Retina (tissue), 1 donor: ENCODE data around the gene ABHD2.
"Not testable (repeated sequence)": the region's sequence is repeated elsewhere in the genome, so short reads cannot be mapped to it uniquely, and the experiment has no call there.

ENCODE experiments used
- DNase-seq: peaks from one replicate; pipeline ENCODE4 v3.0.0-alpha.2; 2016

Gene ABHD2

DNA sequence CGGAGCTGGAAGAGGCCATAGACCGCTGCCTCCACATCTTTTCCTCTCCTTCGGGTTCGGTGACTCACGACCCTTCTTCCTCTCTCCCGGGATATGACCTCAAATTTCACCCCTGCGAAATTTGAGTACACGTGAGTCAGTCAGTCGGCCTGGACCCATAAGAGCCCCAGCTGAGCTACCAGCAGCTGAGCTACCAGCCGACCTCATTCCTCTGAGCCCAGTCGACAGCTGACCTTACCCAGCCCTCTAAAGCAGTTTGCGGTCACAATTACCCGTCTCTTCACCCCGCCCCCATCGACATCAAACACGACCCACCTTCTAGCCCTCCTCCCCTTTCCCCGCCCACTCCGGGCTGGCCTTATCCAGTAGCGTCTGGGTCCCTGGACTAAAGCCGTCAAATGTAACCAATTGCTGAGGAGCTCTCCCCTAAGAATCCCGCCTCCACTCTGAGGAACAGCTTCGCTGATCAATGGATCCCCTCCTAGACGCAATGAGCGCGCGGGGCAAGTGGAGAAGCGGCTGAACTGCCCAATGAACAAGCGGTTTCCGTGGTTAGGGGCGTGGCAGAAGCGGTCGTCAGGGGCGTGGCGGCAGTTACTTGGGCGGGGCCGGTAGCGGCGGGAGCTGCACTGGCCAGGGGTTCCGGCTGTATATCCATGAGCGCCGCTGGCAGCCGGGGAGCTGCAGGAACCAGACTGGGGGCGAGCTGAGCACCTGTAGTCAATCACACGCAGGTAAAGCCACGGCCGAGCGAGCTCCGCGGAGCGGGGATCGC is at the start of gene ABHD2:
Gene ABHD2 (plus strand): TSS at position 627 of the 775 bp plus-strand sequence. CDS start 27,872 bp downstream, outside the sequence.
- DNase-seq = peak; percentile 98

DNA sequence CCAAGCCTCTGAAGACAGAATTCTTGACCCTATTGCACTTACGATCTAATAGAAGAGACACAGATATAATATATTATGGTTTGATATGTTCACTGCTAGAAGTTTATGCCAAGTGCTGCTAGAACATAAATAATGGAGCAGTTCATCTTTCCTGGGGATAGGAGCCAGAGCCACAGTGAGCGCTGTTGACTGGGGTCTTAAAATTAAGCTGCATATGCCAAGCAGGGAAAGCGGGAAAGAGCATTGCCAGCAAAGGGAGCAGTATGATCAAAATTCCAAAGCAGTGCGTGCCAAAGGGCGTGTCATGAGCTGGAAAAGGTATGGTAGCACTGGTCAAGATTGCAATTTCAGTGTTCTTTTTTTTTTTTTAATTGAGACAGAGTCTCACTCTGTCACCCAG is 49.1 kb upstream of the ABHD2 start:
- DNase-seq = no peak

DNA sequence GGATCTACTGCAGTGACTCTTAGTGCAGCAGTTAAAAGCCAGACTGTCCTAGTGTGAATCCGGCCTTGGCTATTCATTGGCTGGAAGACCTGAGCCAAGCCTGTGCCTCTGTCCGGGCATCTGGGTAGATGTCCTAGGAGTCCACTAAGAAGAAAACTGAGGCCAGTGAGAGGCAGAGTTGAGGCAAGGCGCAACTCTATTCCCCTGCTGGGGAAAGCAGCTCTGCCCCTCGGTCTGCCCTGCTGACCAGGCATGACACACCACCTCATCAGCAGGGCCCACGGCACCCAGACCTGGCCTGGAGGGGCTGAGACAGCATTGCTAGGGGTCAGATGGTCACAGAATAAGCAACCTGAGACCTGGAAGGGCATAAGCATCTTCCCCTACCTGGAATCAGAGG is 46.7 kb upstream of the ABHD2 start:
- DNase-seq = no peak

DNA sequence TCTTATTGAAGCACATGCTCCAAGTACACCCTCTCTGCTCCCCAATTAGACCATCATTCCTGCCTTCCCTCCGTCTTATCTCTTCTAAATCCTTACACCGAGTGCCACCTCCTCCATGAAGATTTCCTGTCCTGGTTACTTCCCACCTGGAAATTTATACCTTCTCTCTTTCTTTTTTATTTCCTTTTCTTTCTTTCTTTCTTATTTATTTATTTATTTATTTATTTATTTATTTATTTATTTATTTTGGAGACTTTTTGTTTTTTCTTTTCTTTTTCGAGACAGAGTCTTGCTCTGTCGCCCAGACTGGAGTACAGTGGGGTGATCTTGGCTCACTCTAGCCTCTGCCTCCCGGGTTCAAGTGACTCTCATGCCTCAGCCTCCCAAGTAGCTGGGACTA is 45.9 kb upstream of the ABHD2 start:
- DNase-seq = no peak

DNA sequence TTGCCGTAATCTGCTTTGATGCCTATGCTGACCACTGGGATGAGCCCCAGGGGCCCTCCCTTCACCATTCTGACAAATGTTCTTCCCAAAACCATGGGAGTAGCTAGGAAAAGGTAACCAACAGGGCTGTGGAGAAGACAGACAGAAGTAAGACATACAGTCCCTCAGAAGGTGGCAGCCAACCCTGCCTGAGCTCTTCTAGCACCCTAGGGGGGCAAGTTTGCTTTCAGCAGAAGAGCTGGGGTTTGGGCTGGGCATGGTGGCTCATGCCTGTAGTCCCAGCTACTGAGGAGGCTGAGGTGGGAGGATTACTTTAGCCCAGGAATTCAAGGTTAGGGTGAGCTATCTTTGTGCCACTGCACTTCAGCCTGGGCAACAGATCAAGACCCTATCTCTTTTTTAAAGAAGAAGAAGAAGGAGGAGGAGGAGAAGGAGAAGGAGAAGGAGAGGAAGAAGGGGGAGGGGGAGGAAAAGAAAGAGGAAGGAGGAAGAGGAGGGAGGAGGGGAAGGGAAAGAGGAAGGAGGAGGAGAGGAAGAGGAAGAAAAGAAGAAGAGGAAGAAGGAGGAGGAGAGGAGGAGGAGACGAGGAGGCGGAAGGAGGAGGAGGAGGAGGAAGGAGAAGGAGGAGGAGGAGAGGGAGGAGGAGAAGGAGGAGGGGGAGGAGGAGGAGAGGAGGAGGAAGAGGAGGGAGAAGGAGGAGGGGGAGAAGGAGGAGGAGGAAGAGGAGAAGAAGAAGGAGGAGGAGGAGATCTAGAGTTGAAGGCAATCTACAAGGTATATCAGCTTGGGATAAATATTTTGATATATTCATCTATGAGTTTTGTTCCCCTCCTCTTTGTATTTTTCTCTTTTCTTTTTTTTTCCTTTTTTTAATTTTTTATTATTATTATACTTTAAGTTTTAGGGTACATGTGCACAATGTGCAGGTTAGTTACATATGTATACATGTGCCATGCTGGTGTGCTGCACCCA is 44.9 kb upstream of the ABHD2 start:
- DNase-seq = no peak

DNA sequence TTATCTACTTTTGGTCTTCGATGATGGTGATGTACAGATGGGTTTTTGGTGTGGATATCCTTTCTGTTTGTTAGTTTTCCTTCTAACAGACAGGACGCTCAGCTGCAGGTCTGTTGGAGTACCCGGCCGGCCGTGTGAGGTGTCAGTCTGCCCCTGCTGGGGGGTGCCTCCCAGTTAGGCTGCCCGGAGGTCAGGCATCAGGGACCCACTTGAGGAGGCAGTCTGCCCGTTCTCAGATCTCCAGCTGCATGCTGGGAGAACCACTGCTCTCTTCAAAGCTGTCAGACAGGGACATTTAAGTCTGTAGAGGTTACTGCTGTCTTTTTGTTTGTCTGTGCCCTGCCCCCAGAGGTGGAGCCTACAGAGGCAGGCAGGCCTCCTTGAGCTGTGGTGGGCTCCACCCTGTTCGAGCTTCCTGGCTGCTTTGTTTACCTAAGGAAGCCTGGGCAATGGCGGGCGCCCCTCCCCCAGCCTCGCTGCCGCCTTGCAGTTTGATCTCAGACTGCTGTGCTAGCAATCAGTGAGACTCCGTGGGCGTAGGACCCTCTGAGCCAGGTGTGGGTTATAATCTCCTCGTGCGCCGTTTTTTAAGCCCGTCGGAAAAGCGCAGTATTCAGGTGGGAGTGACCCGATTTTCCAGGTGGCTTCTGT is 39.1 kb upstream of the ABHD2 start:
- not testable (repeated sequence) for DNase-seq

DNA sequence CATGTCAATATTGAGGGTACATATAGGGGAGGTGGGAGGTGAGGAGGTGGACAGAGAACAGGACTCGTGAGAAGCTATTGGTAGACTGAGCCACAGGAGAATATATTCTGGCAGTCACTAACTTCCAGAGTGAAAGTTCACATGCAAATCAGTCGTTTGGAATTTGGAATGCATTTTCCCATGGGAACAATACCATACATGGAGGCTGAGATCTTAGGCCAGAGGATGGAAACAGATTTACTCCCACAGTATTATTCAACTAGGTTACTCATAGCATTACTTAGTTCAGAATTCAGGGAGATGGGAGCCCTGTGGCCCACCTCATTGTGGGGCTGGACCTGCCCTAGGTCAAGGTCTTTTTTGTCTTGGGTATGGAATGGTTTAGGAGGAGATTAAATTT is 36.4 kb upstream of the ABHD2 start:
- no peak for DNase-seq

- DNase-seq = no peak
These were observed 35.8 kb upstream of the ABHD2 start for GRCh38 chr15:89052474-89052873.

GRCh38 chr15:89054873-89055272 is 33.4 kb upstream of the ABHD2 start:
- DNase-seq = no peak

GRCh38 chr15:89057506-89058133 is 30.6 kb upstream of the ABHD2 start:
- peak; percentile 85 for DNase-seq

GRCh38 chr15:89058376-89058775 is 29.9 kb upstream of the ABHD2 start:
- DNase-seq = no peak

DNA sequence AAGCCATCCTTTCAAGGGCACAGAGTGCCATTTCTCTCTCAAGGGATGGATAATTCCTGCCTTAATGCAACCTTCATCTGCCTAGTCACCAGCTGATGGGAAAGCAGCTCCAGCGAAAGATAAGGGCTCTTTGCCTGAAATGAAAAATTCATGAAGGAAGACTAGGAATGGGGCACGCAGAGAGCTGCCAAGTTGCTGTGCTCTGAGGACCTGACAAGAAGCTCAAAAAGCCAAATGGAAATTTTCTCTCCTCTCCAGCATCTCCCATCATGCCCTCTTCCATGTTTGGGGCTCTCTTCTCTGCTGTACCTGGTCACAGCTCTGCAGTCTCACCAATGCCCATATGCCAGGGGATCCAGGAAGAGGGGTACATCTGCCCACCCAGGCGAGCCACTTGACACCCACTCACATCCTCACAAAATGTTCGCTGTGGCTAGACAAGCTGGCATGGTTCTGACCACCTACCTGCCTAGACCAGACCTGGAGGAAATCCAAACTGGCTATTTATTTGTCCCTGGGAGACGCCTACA is 29.3 kb upstream of the ABHD2 start:
- peak; percentile 9 for DNase-seq

DNA sequence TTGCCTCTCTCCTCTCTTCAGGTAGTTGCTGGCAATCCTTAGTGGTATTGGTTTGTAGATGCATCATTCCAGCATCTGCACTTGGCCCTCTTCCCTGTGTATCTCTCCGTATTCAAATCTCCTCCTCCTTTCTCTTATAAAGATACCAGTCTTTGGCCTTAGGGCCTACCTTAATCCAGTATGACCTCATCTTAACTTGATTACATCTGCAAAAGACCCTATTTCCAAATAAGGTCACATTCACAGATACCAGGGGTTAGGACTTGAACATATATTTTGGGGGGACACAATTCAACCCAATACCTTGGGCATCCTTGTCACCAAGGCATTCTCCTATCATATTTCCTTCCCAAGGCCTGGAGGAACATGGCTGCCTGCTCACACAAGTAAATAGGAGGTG is 22.0 kb upstream of the ABHD2 start:
- DNase-seq = no peak

GRCh38 chr15:89067751-89068150 is 20.5 kb upstream of the ABHD2 start:
- no peak for DNase-seq

DNA sequence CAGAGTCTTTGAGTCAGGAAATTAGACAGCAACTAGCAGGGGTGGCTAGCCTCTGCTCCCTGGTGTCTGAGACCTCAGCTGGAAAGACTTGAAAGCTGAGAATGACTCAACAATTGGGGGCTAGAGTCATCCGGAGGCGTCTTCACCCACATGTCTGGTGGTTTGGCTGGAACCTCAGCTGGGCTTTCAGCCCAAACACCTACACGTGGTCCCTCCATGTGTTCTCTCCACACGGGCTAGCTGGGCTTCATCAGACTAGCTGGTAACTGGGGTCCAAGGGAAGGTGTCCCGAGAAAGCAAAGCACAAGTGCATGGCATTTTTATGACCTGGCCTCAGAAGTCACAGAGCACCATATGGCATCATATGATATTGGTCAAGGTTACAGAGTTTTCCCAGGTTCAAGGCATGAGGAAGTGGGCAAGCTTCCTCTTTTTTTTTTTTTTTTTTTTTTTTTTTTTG is 19.9 kb upstream of the ABHD2 start:
- no peak for DNase-seq

DNA sequence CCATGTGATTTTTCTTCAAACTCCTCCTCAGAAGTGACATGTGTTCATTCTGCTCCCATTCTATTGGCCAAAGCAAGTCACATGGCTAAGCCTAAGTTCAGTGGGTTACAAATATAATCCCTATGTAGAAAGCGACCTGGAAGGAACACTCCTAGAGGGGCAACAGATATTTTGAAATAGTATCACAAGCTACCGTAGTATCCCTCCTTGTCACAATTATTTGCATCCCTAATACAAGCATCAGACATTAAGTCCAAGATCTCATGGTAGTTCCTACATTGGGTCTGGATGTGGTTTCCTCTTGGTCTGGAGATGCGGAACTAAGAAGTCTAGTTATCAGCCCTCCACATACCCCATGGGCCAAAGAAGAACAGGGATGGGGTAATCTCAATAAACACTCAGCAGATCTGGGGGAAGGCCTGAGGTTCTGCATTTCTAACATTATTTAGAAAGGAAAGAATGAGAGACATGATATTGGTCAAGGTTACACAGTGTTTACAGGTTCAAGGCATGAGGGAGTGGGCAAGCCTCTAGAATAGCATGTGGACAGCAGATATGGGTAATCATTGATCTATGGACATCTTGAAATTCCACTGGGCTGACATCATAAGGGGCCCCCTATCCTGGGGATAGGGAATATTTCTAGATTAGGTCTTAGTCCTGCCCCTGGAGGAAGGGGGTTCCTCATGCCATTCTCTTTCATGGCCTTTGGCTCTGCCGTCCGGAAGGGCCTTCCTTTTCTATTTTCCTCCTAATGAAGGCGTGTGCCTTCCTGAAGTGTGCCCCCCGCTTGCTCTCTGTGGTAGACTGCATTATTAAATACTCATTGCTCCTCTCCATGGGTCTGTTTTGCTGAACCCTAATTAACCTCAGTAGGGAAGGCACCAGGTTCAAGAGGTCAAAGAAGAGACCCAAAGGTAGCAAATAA is 17.8 kb upstream of the ABHD2 start:
- no peak for DNase-seq

DNA sequence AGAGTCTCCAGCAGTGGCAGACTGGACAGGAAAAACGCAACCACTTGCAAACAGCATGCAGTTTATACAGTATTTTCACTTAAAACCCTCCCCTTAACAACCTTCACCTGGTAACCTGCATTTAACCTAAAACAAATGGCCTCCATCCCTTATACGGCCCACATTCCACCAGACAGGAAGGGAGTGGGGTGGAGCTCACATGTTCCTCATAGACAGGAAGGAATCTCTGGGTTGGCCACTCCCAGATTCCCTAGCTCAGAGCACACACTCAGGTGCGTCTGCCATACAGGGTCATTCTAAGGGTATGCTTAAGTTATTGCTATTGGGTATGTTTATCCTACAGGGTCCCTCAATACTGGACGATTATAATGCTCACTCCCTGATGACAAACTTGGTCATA is 16.8 kb upstream of the ABHD2 start:
- DNase-seq = no peak

DNA sequence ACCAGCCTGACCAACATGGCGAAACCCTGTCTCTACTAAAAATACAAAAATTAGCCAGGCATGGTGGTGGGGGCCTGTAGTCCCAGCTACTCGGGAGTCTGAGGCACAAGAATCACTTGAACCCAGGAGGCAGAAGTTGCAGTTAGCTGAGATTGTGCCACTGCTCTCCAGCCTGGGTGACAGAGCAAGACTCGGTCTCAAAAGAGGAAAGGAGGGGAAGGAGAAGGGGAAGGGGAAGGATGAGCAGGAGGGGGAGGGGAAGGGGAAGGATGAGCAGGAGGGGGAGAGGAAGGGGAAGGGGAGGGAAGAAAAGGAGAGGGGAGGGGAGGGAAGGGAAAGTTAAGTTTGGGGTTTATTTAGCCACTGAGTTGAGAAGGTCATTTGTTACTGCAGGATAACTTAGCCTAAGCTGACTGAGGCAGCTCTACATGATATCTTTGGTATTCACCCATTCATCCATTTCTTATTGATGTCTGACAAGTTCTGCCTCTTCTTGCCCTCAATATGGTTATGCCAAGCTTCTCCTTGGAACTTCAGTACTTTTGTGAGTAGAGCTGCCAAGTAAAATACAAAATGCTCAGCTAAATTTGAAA is 15.9 kb upstream of the ABHD2 start:
- no peak for DNase-seq

GRCh38 chr15:89074402-89075012 is 13.7 kb upstream of the ABHD2 start:
- DNase-seq = no peak

- no peak for DNase-seq
These were observed 13.1 kb upstream of the ABHD2 start for GRCh38 chr15:89075101-89075640.
